Astrocyte (in vitro differentiated cells and primary cell): ENCODE results near the gene ZC3HAV1. TPM values are rescaled to one million over a fixed set of nuclear protein-coding genes. Genes with fewer than 3 reads are reported as not detected.

Experiments
- DNase-seq: peaks from one replicate; pipeline ENCODE4 v3.0.0-alpha.2; 2010; ENCODE audit warnings: low read depth
- FAIRE-seq: peaks from 2 replicates; lab custom pipeline; 2011; peaks lifted over from hg19 to GRCh38; lab: Jason Lieb, UNC
- H2AFZ ChIP-seq: 2 replicates; pipeline ENCODE4 v1.6.0; 2012; ENCODE audit warnings: low read depth, low read length, inconsistent platforms
- H3K27ac ChIP-seq: 2 replicates; pipeline ENCODE4 v1.5.1; 2011; ENCODE audit warnings: low read depth, low read length, inconsistent platforms
- H3K27me3 ChIP-seq: 2 replicates; pipeline ENCODE4 v1.6.0; 2011; ENCODE audit warnings: low read length, inconsistent platforms; ENCODE audit not compliant: insufficient read depth
- H3K36me3 ChIP-seq: 2 replicates; pipeline ENCODE4 v1.5.1; 2011; ENCODE audit warnings: low read length, inconsistent platforms; ENCODE audit not compliant: insufficient read depth
- H3K4me1 ChIP-seq: 2 replicates; pipeline ENCODE4 v1.5.1; 2011; ENCODE audit warnings: low read length, inconsistent platforms; ENCODE audit not compliant: insufficient read depth
- H3K4me2 ChIP-seq: 2 replicates; pipeline ENCODE4 v1.6.0; 2012; ENCODE audit warnings: low read length, inconsistent platforms
- H3K4me3 ChIP-seq: 2 replicates; pipeline ENCODE4 v1.5.1; 2011; ENCODE audit warnings: low read depth, mild to moderate bottlenecking, low read length, inconsistent platforms; ENCODE audit not compliant: insufficient read depth
- H3K79me2 ChIP-seq: 2 replicates; pipeline ENCODE4 v1.6.0; 2012; ENCODE audit warnings: mild to moderate bottlenecking, low read length, inconsistent platforms; ENCODE audit not compliant: insufficient read depth
- H3K9ac ChIP-seq: 2 replicates; pipeline ENCODE4 v1.6.0; 2012; ENCODE audit warnings: mild to moderate bottlenecking, low read length, inconsistent platforms
- H3K9me3 ChIP-seq: 2 replicates; pipeline ENCODE4 v1.5.1; 2012; ENCODE audit warnings: low read depth, mild to moderate bottlenecking, low read length, inconsistent platforms; ENCODE audit not compliant: insufficient read depth
- H4K20me1 ChIP-seq: 2 replicates; pipeline ENCODE4 v1.6.0; 2012; ENCODE audit warnings: low read length, inconsistent platforms; ENCODE audit not compliant: insufficient read depth
- H3K27ac Mint-ChIP-seq: one replicate; pipeline ENCODE4 v1.8.0; 2021; ENCODE audit warnings: mild to moderate bottlenecking, mixed read lengths; ENCODE audit not compliant: unreplicated experiment
- H3K27me3 Mint-ChIP-seq: one replicate; pipeline ENCODE4 v1.8.0; 2021; ENCODE audit warnings: low read depth, mixed read lengths; ENCODE audit not compliant: unreplicated experiment
- H3K36me3 Mint-ChIP-seq: one replicate; pipeline ENCODE4 v1.8.0; 2021; ENCODE audit warnings: low read depth, mixed read lengths; ENCODE audit not compliant: unreplicated experiment
- H3K4me1 Mint-ChIP-seq: one replicate; pipeline ENCODE4 v1.8.0; 2021; ENCODE audit warnings: low read depth, mixed read lengths; ENCODE audit not compliant: unreplicated experiment
- H3K4me3 Mint-ChIP-seq: one replicate; pipeline ENCODE4 v1.8.0; 2021; ENCODE audit warnings: mild to moderate bottlenecking, moderate library complexity, mixed read lengths; ENCODE audit not compliant: unreplicated experiment
- H3K9me3 Mint-ChIP-seq: one replicate; pipeline ENCODE4 v1.8.0; 2021; ENCODE audit warnings: mild to moderate bottlenecking, mixed read lengths; ENCODE audit not compliant: unreplicated experiment
- EZH2 ChIP-seq: IDR thresholded peaks from 2 replicates; pipeline ENCODE4 v1.6.1; 2012; ENCODE audit warnings: mild to moderate bottlenecking, low read length, inconsistent platforms; ENCODE audit not compliant: insufficient read depth
- total RNA-seq: library from RNA; stranded (reverse); gene quantifications from 2 replicates; pipeline ENCODE4 v1.2.1, GENCODE V29; 2021
- TF ChIP-seq, protein P1 (sequence below): IDR thresholded peaks from 2 replicates; pipeline ENCODE4 v1.5.1; 2011; ENCODE audit warnings: low read depth, mild to moderate bottlenecking, inconsistent platforms, low read length, moderate library complexity; ENCODE audit not compliant: insufficient read depth

ZC3HAV1 gene
- total RNA-seq, 1 donor from 2014 or later, result 63.8 TPM

DNA sequence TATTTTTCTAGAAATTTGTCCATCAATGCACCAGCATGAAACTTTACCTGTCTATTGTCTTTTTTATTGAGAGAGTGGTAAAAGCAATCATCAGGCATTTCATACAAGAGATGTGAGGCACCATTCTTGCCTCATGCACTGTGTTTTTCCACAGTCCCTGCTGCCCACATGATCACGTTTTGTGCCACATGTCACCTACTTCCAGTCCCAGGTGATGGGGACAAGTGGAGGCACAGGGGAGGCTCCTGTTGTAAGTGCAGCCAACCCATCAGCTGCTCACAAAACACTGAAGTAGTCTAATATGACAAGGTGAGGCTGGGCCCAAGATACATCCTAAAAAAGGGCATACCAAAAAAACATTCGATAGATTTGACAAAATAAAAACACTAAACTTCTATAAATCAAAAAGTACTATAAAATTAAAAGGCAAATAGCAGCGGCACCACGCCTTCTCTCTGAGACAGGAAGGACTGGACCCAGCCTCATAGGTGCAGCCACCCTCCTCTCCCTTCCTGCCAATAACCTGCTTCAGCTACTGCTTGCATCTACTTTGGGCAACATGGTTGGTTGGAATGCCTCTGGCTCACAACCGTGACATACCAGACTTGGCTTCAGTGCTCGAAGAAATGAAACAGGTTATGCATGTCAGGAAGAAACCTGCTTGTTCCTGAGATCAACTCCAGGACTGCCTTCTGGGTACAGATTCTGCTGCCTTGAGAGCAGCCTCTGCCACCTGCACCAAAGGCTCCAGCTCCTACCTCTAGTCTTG, 76.0 kb downstream of the ZC3HAV1 start:
- no peak for DNase-seq
- Mint-ChIP-seq H3K4me3 (no peak overlapping the region), H3K27me3 (peaks cover 11% of the 10 kb centered on the region), H3K27ac (no peak overlapping the region), H3K9me3 (peaks cover under 1% of the 10 kb centered on the region), H3K36me3 (peaks cover 16% of the 10 kb centered on the region), H3K4me1 (no peaks in the 10 kb centered on the region)
- peak overlapping the region; percentile 93 for H3K4me2 ChIP-seq
- H3K27ac ChIP-seq, result no peak overlapping the region
- H3K79me2 ChIP-seq, result peaks cover 33% of the 10 kb centered on the region
- no peak overlapping the region for H2AFZ ChIP-seq
- peaks cover 16% of the 10 kb centered on the region for H3K36me3 ChIP-seq
- peaks cover 12% of the 10 kb centered on the region for H3K4me1 ChIP-seq
- H3K9ac ChIP-seq, result no peak overlapping the region
- no peaks in the 10 kb centered on the region for H3K27me3 ChIP-seq
- H3K9me3 ChIP-seq, result no peaks in the 10 kb centered on the region
- H4K20me1 ChIP-seq, result peaks cover 21% of the 10 kb centered on the region
- no peak for FAIRE-seq
- H3K4me3 ChIP-seq, result no peak overlapping the region
- no peak for TF ChIP-seq EZH2
- TF ChIP-seq, protein P1, sequence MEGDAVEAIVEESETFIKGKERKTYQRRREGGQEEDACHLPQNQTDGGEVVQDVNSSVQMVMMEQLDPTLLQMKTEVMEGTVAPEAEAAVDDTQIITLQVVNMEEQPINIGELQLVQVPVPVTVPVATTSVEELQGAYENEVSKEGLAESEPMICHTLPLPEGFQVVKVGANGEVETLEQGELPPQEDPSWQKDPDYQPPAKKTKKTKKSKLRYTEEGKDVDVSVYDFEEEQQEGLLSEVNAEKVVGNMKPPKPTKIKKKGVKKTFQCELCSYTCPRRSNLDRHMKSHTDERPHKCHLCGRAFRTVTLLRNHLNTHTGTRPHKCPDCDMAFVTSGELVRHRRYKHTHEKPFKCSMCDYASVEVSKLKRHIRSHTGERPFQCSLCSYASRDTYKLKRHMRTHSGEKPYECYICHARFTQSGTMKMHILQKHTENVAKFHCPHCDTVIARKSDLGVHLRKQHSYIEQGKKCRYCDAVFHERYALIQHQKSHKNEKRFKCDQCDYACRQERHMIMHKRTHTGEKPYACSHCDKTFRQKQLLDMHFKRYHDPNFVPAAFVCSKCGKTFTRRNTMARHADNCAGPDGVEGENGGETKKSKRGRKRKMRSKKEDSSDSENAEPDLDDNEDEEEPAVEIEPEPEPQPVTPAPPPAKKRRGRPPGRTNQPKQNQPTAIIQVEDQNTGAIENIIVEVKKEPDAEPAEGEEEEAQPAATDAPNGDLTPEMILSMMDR, result no peak

- no peak for TF ChIP-seq EZH2
- TF ChIP-seq, protein P1, result no peak
- Histone ChIP-seq H3K9ac (no peak overlapping the region), H3K79me2 (peaks cover 33% of the 10 kb centered on the region), H4K20me1 (peaks cover 21% of the 10 kb centered on the region), H3K4me3 (no peak overlapping the region), H3K27ac (no peak overlapping the region), H3K36me3 (peaks cover 20% of the 10 kb centered on the region), H3K27me3 (no peaks in the 10 kb centered on the region), H3K4me1 (peaks cover 12% of the 10 kb centered on the region), H3K9me3 (no peaks in the 10 kb centered on the region), H3K4me2 (no peak overlapping the region), H2AFZ (no peak overlapping the region)
- Mint-ChIP-seq H3K4me3 (no peak overlapping the region), H3K36me3 (peaks cover 14% of the 10 kb centered on the region), H3K9me3 (no peaks in the 10 kb centered on the region), H3K4me1 (no peaks in the 10 kb centered on the region), H3K27me3 (peaks cover 6% of the 10 kb centered on the region), H3K27ac (no peak overlapping the region)
- FAIRE-seq (no peak), DNase-seq (no peak)
Measured at GRCh38 chr7:139032473-139032872, 77.0 kb downstream of the ZC3HAV1 start.

DNA sequence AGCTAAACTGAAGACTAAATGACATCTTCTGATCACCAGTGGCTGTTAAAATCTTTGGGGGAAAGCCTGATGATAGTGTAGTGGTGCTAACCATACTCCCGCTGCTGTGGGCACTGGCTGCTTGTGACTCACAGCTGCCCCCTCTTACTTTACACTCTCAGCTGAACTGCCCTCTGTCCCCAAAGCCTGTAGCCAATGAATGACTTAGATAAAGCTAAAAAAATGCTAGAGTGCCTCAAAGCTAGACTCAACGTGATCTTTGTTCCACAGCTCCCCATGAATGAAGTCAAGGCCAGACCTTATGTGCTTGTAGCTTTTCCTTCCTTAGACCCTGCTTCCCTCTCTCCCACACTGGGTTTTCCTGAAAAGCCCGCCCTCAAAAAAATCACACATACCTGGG, 80.2 kb downstream of the ZC3HAV1 start:
- Histone ChIP-seq H3K27me3 (no peaks in the 10 kb centered on the region), H4K20me1 (peaks cover 25% of the 10 kb centered on the region), H3K4me2 (no peak overlapping the region), H3K79me2 (peaks cover 20% of the 10 kb centered on the region), H2AFZ (no peak overlapping the region), H3K4me1 (peaks cover 5% of the 10 kb centered on the region), H3K27ac (no peak overlapping the region), H3K36me3 (peaks cover 26% of the 10 kb centered on the region), H3K9me3 (no peaks in the 10 kb centered on the region), H3K9ac (no peak overlapping the region), H3K4me3 (no peak overlapping the region)
- no peak overlapping the region for H3K4me3 Mint-ChIP-seq
- no peaks in the 10 kb centered on the region for H3K9me3 Mint-ChIP-seq
- no peak for TF ChIP-seq EZH2
- TF ChIP-seq, protein P1, result no peak
- no peak for DNase-seq
- no peaks in the 10 kb centered on the region for H3K4me1 Mint-ChIP-seq
- no peak for FAIRE-seq
- H3K27ac Mint-ChIP-seq, result no peak overlapping the region
- no peaks in the 10 kb centered on the region for H3K27me3 Mint-ChIP-seq
- peaks cover 15% of the 10 kb centered on the region for H3K36me3 Mint-ChIP-seq
